GM12878 (cell line): ENCODE results near the gene MYO3B. TPM values are rescaled to one million over a fixed set of nuclear protein-coding genes. Genes with fewer than 3 reads are reported as not detected.

Experiments used
- ATAC-seq: fragments of 200-7000 bp; cut with Tn5 transposase; 3 replicates; pipeline ENCODE4 v1.9.1; 2020; ENCODE audit warnings: mild to moderate bottlenecking, moderate library complexity
- BruUV-seq: library from RNA; stranded (reverse); fragments of 400-500 nt; replicated peaks from 2 replicates; lab custom pipeline; 2021; lab: Mats Ljungman, UMichigan
- CTCF ChIA-PET: fragments of 300-600 bp; sonication (Branson Sonifier 250); formaldehyde crosslinking; extraction: SDS; loops from one replicate; lab custom pipeline; 2021; ENCODE audit warnings: inconsistent platforms; lab: Yijun Ruan, JAX
- POLR2A ChIA-PET: fragments of 350-600 bp; formaldehyde crosslinking; extraction: SDS; loops from one replicate; lab custom pipeline; 2021; ENCODE audit warnings: inconsistent platforms; lab: Charles Lee
- RAD21 ChIA-PET: fragments of 300-600 bp; sonication (Branson Sonifier 250); formaldehyde crosslinking; loops from one replicate; lab custom pipeline; 2023; ENCODE audit warnings: antibody characterized with exemption; ENCODE audit not compliant: unreplicated experiment; lab: Charles Lee
- SMC1A ChIA-PET: fragments of 300-600 bp; sonication (Branson Sonifier 250); formaldehyde crosslinking; loops from one replicate; lab custom pipeline; 2023; ENCODE audit not compliant: unreplicated experiment, uncharacterized antibody; lab: Charles Lee
- DNase-seq: peaks from one replicate; pipeline ENCODE4 v3.0.0-alpha.2; 2011; ENCODE audit warnings: low read depth, low spot score
- FAIRE-seq: peaks from 3 replicates; lab custom pipeline; 2011; peaks lifted over from hg19 to GRCh38; lab: Jason Lieb, UNC
- H2AFZ ChIP-seq: 2 replicates; pipeline ENCODE4 v1.6.0; 2011; ENCODE audit warnings: low read depth, low read length, control low read depth; ENCODE audit not compliant: control insufficient read depth
- H3K27ac ChIP-seq: 2 replicates; pipeline ENCODE4 v1.5.1; 2011; ENCODE audit warnings: control low read depth; ENCODE audit not compliant: control insufficient read depth, insufficient read depth
- H3K27me3 ChIP-seq, 2 experiments: replicated peaks in 1 of 2; 2 replicates each; pipeline versions ENCODE4 v1.6.0 to v1.6.1; 2011; ENCODE audit warnings: low read length in 1 of 2; ENCODE audit not compliant: control insufficient read depth in 2 of 2, insufficient read depth in 2 of 2
- H3K36me3 ChIP-seq, 2 experiments: 2 replicates each; pipeline ENCODE4 v1.5.1; 2011; ENCODE audit warnings: low read length in 1 of 2; ENCODE audit not compliant: control insufficient read depth in 2 of 2, insufficient read depth in 2 of 2
- H3K4me1 ChIP-seq: 2 replicates; pipeline ENCODE4 v1.6.1; 2011; ENCODE audit warnings: mild to moderate bottlenecking, low read length, moderate library complexity, mixed read lengths; ENCODE audit not compliant: control insufficient read depth, insufficient read depth
- H3K4me2 ChIP-seq: 2 replicates; pipeline ENCODE4 v1.6.0; 2011; ENCODE audit warnings: control low read depth; ENCODE audit not compliant: control insufficient read depth, insufficient read depth
- H3K4me3 ChIP-seq: fragments of 200-600 bp; sonication (generic); 2 replicates; pipeline ENCODE4 v1.5.1; 2016
- H3K79me2 ChIP-seq: 2 replicates; pipeline ENCODE4 v1.6.0; 2011; ENCODE audit warnings: low read length; ENCODE audit not compliant: control insufficient read depth, insufficient read depth
- H3K9ac ChIP-seq: 2 replicates; pipeline ENCODE4 v1.8.0; 2011; ENCODE audit warnings: low read length, control low read depth, mixed read lengths; ENCODE audit not compliant: control insufficient read depth, insufficient read depth
- H3K9me3 ChIP-seq: replicated peaks from 3 replicates; pipeline ENCODE4 v1.5.1; 2011; ENCODE audit warnings: mild to moderate bottlenecking, low read length; ENCODE audit not compliant: control insufficient read depth, insufficient read depth
- H4K20me1 ChIP-seq: 2 replicates; pipeline ENCODE4 v1.6.0; 2011; ENCODE audit not compliant: control insufficient read depth, insufficient read depth
- EP300 ChIP-seq, 2 experiments: fragments of 150-350 bp in 1 of 2; IDR thresholded peaks; 2 replicates each; pipeline ENCODE4 v1.6.1; 2011 to 2012; ENCODE audit warnings: low read depth in 2 of 2, low read length in 2 of 2, borderline replicate concordance in 1 of 2, improper control_type of control experiment in 1 of 2, inconsistent platforms in 1 of 2; ENCODE audit not compliant: control insufficient read depth in 1 of 2
- GABPA ChIP-seq: IDR thresholded peaks from 2 replicates; pipeline ENCODE4 v1.6.1; 2014; ENCODE audit warnings: antibody characterized with exemption, low read depth, mild to moderate bottlenecking, inconsistent platforms
- HDAC6 ChIP-seq: fragments of 200-600 bp; sonication (generic); IDR thresholded peaks from one replicate; pipeline ENCODE4 v1.8.0; 2017; ENCODE audit warnings: antibody characterized with exemption; ENCODE audit not compliant: unreplicated experiment
- IKZF2 ChIP-seq, 2 experiments: fragments of 450-650 bp; IDR thresholded peaks; 2 replicates each; pipeline ENCODE4 v1.6.1; 2017; ENCODE audit warnings: mild to moderate bottlenecking in 2 of 2, moderate library complexity in 2 of 2
- MLLT1 ChIP-seq: fragments of 450-650 bp; IDR thresholded peaks from 2 replicates; pipeline ENCODE4 v1.6.1; 2016; ENCODE audit warnings: mild to moderate bottlenecking
- PKNOX1 ChIP-seq: fragments of 450-650 bp; IDR thresholded peaks from 2 replicates; pipeline ENCODE4 v1.6.1; 2016; ENCODE audit warnings: mild to moderate bottlenecking
- POLR2A ChIP-seq: IDR thresholded peaks from 2 replicates; pipeline ENCODE4 v1.6.1; 2011; ENCODE audit warnings: low read depth, mild to moderate bottlenecking, low read length
- PRDM15 ChIP-seq: fragments of 450-650 bp; formaldehyde crosslinking; IDR thresholded peaks from 2 replicates; pipeline ENCODE4 v1.4.0; 2020; ENCODE audit warnings: mild to moderate bottlenecking, moderate library complexity
- SMAD1 ChIP-seq: fragments of 450-650 bp; IDR thresholded peaks from 2 replicates; pipeline ENCODE4 v1.6.1; 2018; ENCODE audit warnings: mild to moderate bottlenecking, low read depth; ENCODE audit not compliant: partially characterized antibody
- TBL1XR1 ChIP-seq: IDR thresholded peaks from 2 replicates; pipeline ENCODE4 v1.6.1; 2012; ENCODE audit warnings: low read depth, low read length, improper control_type of control experiment
- ZNF687 ChIP-seq: fragments of 450-650 bp; IDR thresholded peaks from 2 replicates; pipeline ENCODE4 v1.6.1; 2017; ENCODE audit warnings: mild to moderate bottlenecking, moderate library complexity
- WGBS: methylation state at CpG from one replicate; pipeline ENCODE4 v1.1.6; 2016; ENCODE audit warnings: low lambda C conversion rate; ENCODE audit not compliant: insufficient replicate concordance, insufficient coverage; ENCODE audit errors: missing lambda C conversion rate; 5-methylcytosine and 5-hydroxymethylcytosine counted together
- in situ Hi-C: fragments of 300-500 bp; cut with MboI; formaldehyde crosslinking; loops from 9 replicates; pipeline ENCODE4 v1.14.3; 2018; ENCODE audit warnings: mixed read lengths
- intact Hi-C: fragments of 100-400 bp; cut with micrococcal nuclease; formaldehyde crosslinking; loops from one replicate; pipeline ENCODE4 v1.14.2; 2022; ENCODE audit not compliant: unreplicated experiment
- polyA plus RNA-seq, 11 experiments: library from polyadenylated mRNA; depleted of rRNA in 4 of 11; unstranded in 6 of 11; stranded (reverse) in 5 of 11; fragments of >200 nt; fragmentation: Nextera tagmentation in 4 of 11; fragmentation: Illumina TruSeq in 1 of 11; extraction: Ambion mirVana in 4 of 11; extraction: Trizol in 1 of 11; gene quantifications; 1 replicate in 1 of 11; 2 replicates in 10 of 11; pipeline versions ENCODE4 v1.2.1 to v1.2.3, GENCODE V29; 2011 to 2016; ENCODE audit warnings: inconsistent platforms in 2 of 11, missing spikeins in 2 of 11, low read depth in 1 of 11
- total RNA-seq, 4 experiments: library from RNA; depleted of rRNA in 3 of 4; stranded (reverse); fragments of >200 nt in 3 of 4; fragmentation: Illumina TruSeq in 1 of 4; extraction: Trizol in 1 of 4; gene quantifications; 2 replicates each; pipeline versions ENCODE4 v1.2.1 to v1.2.3, GENCODE V29; 2013 to 2021

Gene MYO3B
- total and polyA plus RNA-seq, 10 of the 15 experiments (the other 5 are each of a cell fraction or from before 2014, with no cell fraction given), result 1.1 to 7.1 (median 2.1) TPM

- no peak for TF ChIP-seq PKNOX1
- no peak for TF ChIP-seq HDAC6
- no peak for TF ChIP-seq POLR2A
- TF ChIP-seq PRDM15, result no peak
Measured at GRCh38 chr2:170607171-170607570, 429.2 kb downstream of the MYO3B start (continued).

GRCh38 chr2:170610615-170611014 lies 432.7 kb downstream of the MYO3B start:
- RAD21 ChIA-PET, result no interaction called here
- Histone ChIP-seq H4K20me1 (no peaks in the 10 kb centered on the region; the same call in 1 of the 2 replicates), H3K9me3 (no peaks in the 10 kb centered on the region), H3K27ac (no peak overlapping the region), H3K36me3 (no peaks in the 10 kb centered on the region), H3K9ac (no peak overlapping the region), H3K4me2 (no peak overlapping the region), H3K4me1 (no peaks in the 10 kb centered on the region), H2AFZ (no peak overlapping the region), H3K27me3 (no peaks in the 10 kb centered on the region), H3K4me3 (no peak overlapping the region), H3K79me2 (no peaks in the 10 kb centered on the region)
- SMC1A ChIA-PET, result interaction anchor here (0.7 kb wide), 1 partner anchor 76 kb away, joined by 3 read pairs; no protein-coding TSS in a partner anchor
- BruUV-seq, result no TSS peak
- in situ Hi-C loops (no loop called here), intact Hi-C loops (no loop called here)
- POLR2A ChIA-PET, result no interaction called here
- FAIRE-seq (no peak), ATAC-seq (no peak), DNase-seq (no peak)
- CTCF ChIA-PET, result no interaction called here
- 54% methylated on average over 2 of the region's 2 CpGs for WGBS
- TF ChIP-seq MLLT1 (no peak), ZNF687 (no peak), TBL1XR1 (no peak), PKNOX1 (no peak), EP300 (IDR thresholded peaks at IDR 0.05; ENCODE audit: borderline replicate concordance in 1 of 2, control insufficient read depth in 1 of 2, low read depth in 2 of 2, low read length in 2 of 2) (no peak), IKZF2 (IDR thresholded peaks at IDR 0.05) (no peak), GABPA (no peak), SMAD1 (no peak)
